Fibroblast of lung (primary cell): Measurements from ENCODE around the gene NR2F1-AS1. TPM values are rescaled to one million over a fixed set of nuclear protein-coding genes. Genes with fewer than 3 reads are reported as not detected.

ENCODE experiments used
- DNase-seq, 2 donors: peaks; one replicate each; pipeline versions ENCODE4 v3.0.0 to v3.0.0-alpha.2; 2010; ENCODE audit warnings: low read depth in 2 of 2
- H2AFZ ChIP-seq: 2 replicates; pipeline ENCODE4 v1.5.1; 2012; ENCODE audit warnings: low read length, control low read depth, inconsistent platforms
- H3K27ac ChIP-seq: 2 replicates; pipeline ENCODE4 v1.5.1; 2011; ENCODE audit warnings: low read length, control low read depth; ENCODE audit not compliant: insufficient read depth
- H3K27me3 ChIP-seq: 2 replicates; pipeline ENCODE4 v1.5.1; 2011; ENCODE audit warnings: mild to moderate bottlenecking, low read length; ENCODE audit not compliant: control insufficient read depth, insufficient read depth
- H3K36me3 ChIP-seq: 2 replicates; pipeline ENCODE4 v1.5.1; 2011; ENCODE audit warnings: low read length; ENCODE audit not compliant: control insufficient read depth, insufficient read depth
- H3K4me1 ChIP-seq: 2 replicates; pipeline ENCODE4 v1.5.1; 2011; ENCODE audit warnings: low read length; ENCODE audit not compliant: control insufficient read depth, insufficient read depth; ENCODE audit errors: extremely low read depth
- H3K4me2 ChIP-seq: 2 replicates; pipeline ENCODE4 v1.5.1; 2011; ENCODE audit warnings: low read length, control low read depth; ENCODE audit not compliant: insufficient read depth; ENCODE audit errors: extremely low read depth
- H3K4me3 ChIP-seq, 4 experiments: fragments of 200-600 bp in 1 of 4; sonication (generic) in 1 of 4; replicated peaks in 1 of 4; 2 replicates each; pipeline ENCODE4 v1.5.1; 2011 to 2016; ENCODE audit warnings: low read length in 4 of 4, low read depth in 3 of 4, mild to moderate bottlenecking in 3 of 4, control low read depth in 2 of 4, inconsistent platforms in 1 of 4, mixed read lengths in 1 of 4; ENCODE audit not compliant: insufficient read depth in 1 of 4; ENCODE audit errors: control extremely low read depth in 1 of 4
- H3K79me2 ChIP-seq: 2 replicates; pipeline ENCODE4 v1.5.1; 2012; ENCODE audit warnings: mild to moderate bottlenecking, low read length, inconsistent platforms; ENCODE audit not compliant: control insufficient read depth, insufficient read depth
- H3K9ac ChIP-seq: 2 replicates; pipeline ENCODE4 v1.5.1; 2011; ENCODE audit warnings: mild to moderate bottlenecking, low read length, control low read depth; ENCODE audit not compliant: insufficient read depth
- H3K9me3 ChIP-seq: 2 replicates; pipeline ENCODE4 v1.5.1; 2012; ENCODE audit warnings: low read depth, low read length; ENCODE audit not compliant: control insufficient read depth, insufficient read depth
- H4K20me1 ChIP-seq: 2 replicates; pipeline ENCODE4 v1.5.1; 2011; ENCODE audit warnings: low read length; ENCODE audit not compliant: control insufficient read depth, insufficient read depth; ENCODE audit errors: extremely low read depth
- CTCF ChIP-seq, 2 donors: IDR thresholded peaks in 1 of 2; conservative IDR thresholded peaks in 1 of 2; 1 replicate in 1 of 2; 2 replicates in 1 of 2; pipeline ENCODE4 v1.5.1; 2011 to 2012; ENCODE audit warnings: low read length in 2 of 2, control low read depth in 1 of 2, inconsistent platforms in 1 of 2, low read depth in 1 of 2, mild to moderate bottlenecking in 1 of 2
- EZH2 ChIP-seq: IDR thresholded peaks from 2 replicates; pipeline ENCODE4 v1.5.1; 2012; ENCODE audit warnings: low read length, control low read depth, mild to moderate bottlenecking; ENCODE audit errors: missing control alignments
- polyA plus RNA-seq, 2 donors: library from polyadenylated mRNA; depleted of rRNA in 1 of 2; stranded (reverse) in 1 of 2; unstranded in 1 of 2; fragments of >200 nt; gene quantifications; 2 replicates each; pipeline ENCODE4 v1.2.1, GENCODE V29; 2011 to 2012; ENCODE audit warnings: missing spikeins in 1 of 2
- total RNA-seq: library from RNA; depleted of rRNA; stranded (reverse); fragments of >200 nt; gene quantifications from 2 replicates; pipeline ENCODE4 v1.2.1, GENCODE V29; 2014

NR2F1-AS1 gene
- total and polyA plus RNA-seq, 2 donors (not counting 1 experiment from before 2014, with no cell fraction given) = 29.6 to 44.6 TPM

GRCh38 chr5:93436083-93436482 lies 144.9 kb downstream of the NR2F1-AS1 start:
- Histone ChIP-seq H3K79me2 (no peaks in the 10 kb centered on the region), H4K20me1 (no peaks in the 10 kb centered on the region), H3K4me2 (no peak overlapping the region), H3K4me1 (no peaks in the 10 kb centered on the region), H3K27ac (no peak overlapping the region), H3K9me3 (no peaks in the 10 kb centered on the region), H3K4me3 (no peak overlapping the region), H3K36me3 (no peaks in the 10 kb centered on the region), H3K27me3 (no peaks in the 10 kb centered on the region), H3K9ac (no peak overlapping the region), H2AFZ (no peak overlapping the region)
- no peak for TF ChIP-seq CTCF (conservative IDR thresholded peaks at IDR 0.05 in 1 of 2, IDR thresholded peaks at IDR 0.05 in 1 of 2; ENCODE audit: low read depth in 1 of 2, low read length in 2 of 2)
- no peak for TF ChIP-seq EZH2
- DNase-seq = no peak

- H3K9me3 ChIP-seq = no peaks in the 10 kb centered on the region
- no peaks in the 10 kb centered on the region for H3K4me1 ChIP-seq
- no peaks in the 10 kb centered on the region for H3K36me3 ChIP-seq
- no peak overlapping the region for H3K9ac ChIP-seq
- no peaks in the 10 kb centered on the region for H3K27me3 ChIP-seq
- H3K79me2 ChIP-seq = no peaks in the 10 kb centered on the region
- H2AFZ ChIP-seq = no peak overlapping the region
- TF ChIP-seq EZH2 = no peak
- no peak for TF ChIP-seq CTCF (conservative IDR thresholded peaks at IDR 0.05 in 1 of 2, IDR thresholded peaks at IDR 0.05 in 1 of 2; ENCODE audit: low read depth in 1 of 2, low read length in 2 of 2)
- DNase-seq = peak; percentile 75 to 90
- H3K4me2 ChIP-seq = no peak overlapping the region
- H3K4me3 ChIP-seq = no peak overlapping the region
- H4K20me1 ChIP-seq = no peaks in the 10 kb centered on the region
- no peak overlapping the region for H3K27ac ChIP-seq
These were observed 147.6 kb downstream of the NR2F1-AS1 start for GRCh38 chr5:93433422-93433821.

GRCh38 chr5:93431250-93431649 lies 149.8 kb downstream of the NR2F1-AS1 start:
- Histone ChIP-seq H3K4me1 (no peaks in the 10 kb centered on the region), H3K9me3 (no peaks in the 10 kb centered on the region), H3K79me2 (no peaks in the 10 kb centered on the region), H4K20me1 (no peaks in the 10 kb centered on the region), H3K27me3 (no peaks in the 10 kb centered on the region), H3K4me2 (no peak overlapping the region), H2AFZ (no peak overlapping the region), H3K27ac (no peak overlapping the region), H3K9ac (no peak overlapping the region), H3K4me3 (no peak overlapping the region), H3K36me3 (no peaks in the 10 kb centered on the region)
- TF ChIP-seq CTCF (conservative IDR thresholded peaks at IDR 0.05 in 1 of 2, IDR thresholded peaks at IDR 0.05 in 1 of 2; ENCODE audit: low read depth in 1 of 2, low read length in 2 of 2) (no peak), EZH2 (no peak)
- DNase-seq = no peak
